Fibroblast of skin of scalp (primary cell): ENCODE results near the gene DHX58.

Source experiments
- DNase-seq: peaks from one replicate; pipeline ENCODE4 v3.0.0-alpha.2; 2013

Gene DHX58

GRCh38 chr17:42109086-42109485 is 3.4 kb downstream of the DHX58 start:
- no peak for DNase-seq

GRCh38 chr17:42107597-42108576 is 4.6 kb downstream of the DHX58 start:
- DNase-seq = peak; percentile 60

GRCh38 chr17:42107124-42107523 is 5.4 kb downstream of the DHX58 start:
- no peak for DNase-seq

GRCh38 chr17:42106009-42106408 is 6.5 kb downstream of the DHX58 start:
- no peak for DNase-seq

- DNase-seq = no peak
These were observed 8.2 kb downstream of the DHX58 start for GRCh38 chr17:42104264-42104663.

GRCh38 chr17:42103221-42103954 is 9.1 kb downstream of the DHX58 start:
- DNase-seq = no peak

GRCh38 chr17:42101513-42102292 is 10.8 kb downstream of the DHX58 start:
- peak; percentile 64 for DNase-seq

- DNase-seq = no peak
These were observed 13.6 kb downstream of the DHX58 start for GRCh38 chr17:42098730-42099399.

GRCh38 chr17:42097691-42098631 is 14.6 kb downstream of the DHX58 start, which contains the start of gene ZNF385C:
Gene ZNF385C (minus strand): TSS chr17:42098473. CDS start chr17:42063056, 35,417 bp downstream.
- DNase-seq = no peak

GRCh38 chr17:42096360-42097111 is 16.0 kb downstream of the DHX58 start:
- no peak for DNase-seq

GRCh38 chr17:42094375-42095069 is 18.0 kb downstream of the DHX58 start:
- DNase-seq = no peak

- no peak for DNase-seq
These were observed 19.6 kb downstream of the DHX58 start for GRCh38 chr17:42092939-42093338.

- no peak for DNase-seq
These were observed 21.3 kb downstream of the DHX58 start for GRCh38 chr17:42090964-42091790.

- no peak for DNase-seq
These were observed 23.8 kb downstream of the DHX58 start for GRCh38 chr17:42088736-42089135.

GRCh38 chr17:42087736-42088705 is 24.5 kb downstream of the DHX58 start:
- no peak for DNase-seq

GRCh38 chr17:42087042-42087701 is 25.3 kb downstream of the DHX58 start:
- no peak for DNase-seq
